ENCODE measurements around the gene DIPK1A. TPM values are rescaled to one million over a fixed set of nuclear protein-coding genes. Genes with fewer than 3 reads are reported as not detected.

The DIPK1A gene
- total RNA-seq, 1 experiment from 2014 or later = 1.2 TPM

- Histone ChIP-seq H3K4me3 (ENCODE audit: low read depth in 2 of 2, low read length in 2 of 2) (no peak overlapping the region), H3K27ac (ENCODE audit: low read length) (no peak overlapping the region), H3K9me3 (ENCODE audit: control insufficient read depth, insufficient read depth, low read depth, low read length) (no peaks in the 10 kb centered on the region), H3K27me3 (ENCODE audit: control insufficient read depth, insufficient read depth, low read length) (peaks cover 3% of the 10 kb centered on the region; the same call in 1 of the 2 replicates), H3K4me1 (ENCODE audit: control insufficient read depth, insufficient read depth, low read length) (no peaks in the 10 kb centered on the region), H3K36me3 (ENCODE audit: control insufficient read depth, insufficient read depth, low read length) (no peaks in the 10 kb centered on the region)
- ATAC-seq (no peak), DNase-seq (ENCODE audit: low read depth, low spot score) (no peak)
- ChIA-PET CTCF (no interaction called here), POLR2A (no interaction called here)
- in situ Hi-C loops (cut with HindIII; ENCODE audit: low pct_unique_long_range_greater_than_20kb, low sequenced_read_pairs) = no loop called here
- intact Hi-C loops (cut with micrococcal nuclease; ENCODE audit: unreplicated experiment) = no loop called here
- TF ChIP-seq TCF7L2 (IDR thresholded peaks at IDR 0.05; ENCODE audit: low read depth, low read length) = no peak
- no peak for TF ChIP-seq SIN3A (IDR thresholded peaks at IDR 0.05; ENCODE audit: borderline replicate concordance, insufficient read depth, low read depth, low read length)
- TF ChIP-seq, protein P1, sequence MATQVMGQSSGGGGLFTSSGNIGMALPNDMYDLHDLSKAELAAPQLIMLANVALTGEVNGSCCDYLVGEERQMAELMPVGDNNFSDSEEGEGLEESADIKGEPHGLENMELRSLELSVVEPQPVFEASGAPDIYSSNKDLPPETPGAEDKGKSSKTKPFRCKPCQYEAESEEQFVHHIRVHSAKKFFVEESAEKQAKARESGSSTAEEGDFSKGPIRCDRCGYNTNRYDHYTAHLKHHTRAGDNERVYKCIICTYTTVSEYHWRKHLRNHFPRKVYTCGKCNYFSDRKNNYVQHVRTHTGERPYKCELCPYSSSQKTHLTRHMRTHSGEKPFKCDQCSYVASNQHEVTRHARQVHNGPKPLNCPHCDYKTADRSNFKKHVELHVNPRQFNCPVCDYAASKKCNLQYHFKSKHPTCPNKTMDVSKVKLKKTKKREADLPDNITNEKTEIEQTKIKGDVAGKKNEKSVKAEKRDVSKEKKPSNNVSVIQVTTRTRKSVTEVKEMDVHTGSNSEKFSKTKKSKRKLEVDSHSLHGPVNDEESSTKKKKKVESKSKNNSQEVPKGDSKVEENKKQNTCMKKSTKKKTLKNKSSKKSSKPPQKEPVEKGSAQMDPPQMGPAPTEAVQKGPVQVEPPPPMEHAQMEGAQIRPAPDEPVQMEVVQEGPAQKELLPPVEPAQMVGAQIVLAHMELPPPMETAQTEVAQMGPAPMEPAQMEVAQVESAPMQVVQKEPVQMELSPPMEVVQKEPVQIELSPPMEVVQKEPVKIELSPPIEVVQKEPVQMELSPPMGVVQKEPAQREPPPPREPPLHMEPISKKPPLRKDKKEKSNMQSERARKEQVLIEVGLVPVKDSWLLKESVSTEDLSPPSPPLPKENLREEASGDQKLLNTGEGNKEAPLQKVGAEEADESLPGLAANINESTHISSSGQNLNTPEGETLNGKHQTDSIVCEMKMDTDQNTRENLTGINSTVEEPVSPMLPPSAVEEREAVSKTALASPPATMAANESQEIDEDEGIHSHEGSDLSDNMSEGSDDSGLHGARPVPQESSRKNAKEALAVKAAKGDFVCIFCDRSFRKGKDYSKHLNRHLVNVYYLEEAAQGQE (IDR thresholded peaks at IDR 0.05; ENCODE audit: insufficient read depth in 1 of 2, low read depth in 2 of 2, low read length in 1 of 2) = no peak
- TF ChIP-seq POLR2AphosphoS5 (IDR thresholded peaks at IDR 0.05; ENCODE audit: low read depth, low read length) = no peak
- TF ChIP-seq, protein P2, sequence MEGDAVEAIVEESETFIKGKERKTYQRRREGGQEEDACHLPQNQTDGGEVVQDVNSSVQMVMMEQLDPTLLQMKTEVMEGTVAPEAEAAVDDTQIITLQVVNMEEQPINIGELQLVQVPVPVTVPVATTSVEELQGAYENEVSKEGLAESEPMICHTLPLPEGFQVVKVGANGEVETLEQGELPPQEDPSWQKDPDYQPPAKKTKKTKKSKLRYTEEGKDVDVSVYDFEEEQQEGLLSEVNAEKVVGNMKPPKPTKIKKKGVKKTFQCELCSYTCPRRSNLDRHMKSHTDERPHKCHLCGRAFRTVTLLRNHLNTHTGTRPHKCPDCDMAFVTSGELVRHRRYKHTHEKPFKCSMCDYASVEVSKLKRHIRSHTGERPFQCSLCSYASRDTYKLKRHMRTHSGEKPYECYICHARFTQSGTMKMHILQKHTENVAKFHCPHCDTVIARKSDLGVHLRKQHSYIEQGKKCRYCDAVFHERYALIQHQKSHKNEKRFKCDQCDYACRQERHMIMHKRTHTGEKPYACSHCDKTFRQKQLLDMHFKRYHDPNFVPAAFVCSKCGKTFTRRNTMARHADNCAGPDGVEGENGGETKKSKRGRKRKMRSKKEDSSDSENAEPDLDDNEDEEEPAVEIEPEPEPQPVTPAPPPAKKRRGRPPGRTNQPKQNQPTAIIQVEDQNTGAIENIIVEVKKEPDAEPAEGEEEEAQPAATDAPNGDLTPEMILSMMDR (IDR thresholded peaks at IDR 0.05) = no peak
- BruUV-seq (replicated peaks) = no TSS peak
These were observed 39.5 kb upstream of the DIPK1A start for GRCh38 chr1:93000751-93001175.

DNA sequence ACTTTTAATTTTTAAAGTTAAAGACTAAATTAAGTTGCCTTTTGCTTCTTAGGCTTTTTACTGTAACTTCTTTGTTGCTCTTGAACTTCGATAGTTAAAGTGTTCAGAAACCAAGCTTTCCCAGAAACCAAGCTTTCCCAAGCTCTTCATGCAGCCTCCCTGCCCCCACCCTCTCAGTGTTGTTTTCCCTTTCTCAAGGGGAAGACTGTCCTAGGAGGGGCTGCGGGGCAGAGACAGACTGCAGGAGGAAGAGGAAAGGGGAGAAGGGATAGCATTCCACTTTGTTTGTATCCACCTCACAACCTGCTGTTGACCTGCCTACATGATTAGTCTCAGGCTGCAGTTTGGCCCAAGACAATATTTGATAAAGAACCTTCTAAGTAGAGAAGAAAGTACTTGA, 39.0 kb upstream of the DIPK1A start:
- BruUV-seq (replicated peaks) = no TSS peak
- Histone ChIP-seq H3K27me3 (ENCODE audit: control insufficient read depth, insufficient read depth, low read length) (peaks cover 3% of the 10 kb centered on the region; the same call in 1 of the 2 replicates), H3K27ac (ENCODE audit: low read length) (no peak overlapping the region), H3K9me3 (ENCODE audit: control insufficient read depth, insufficient read depth, low read depth, low read length) (no peaks in the 10 kb centered on the region), H3K4me3 (ENCODE audit: low read depth in 2 of 2, low read length in 2 of 2) (no peak overlapping the region), H3K36me3 (ENCODE audit: control insufficient read depth, insufficient read depth, low read length) (no peaks in the 10 kb centered on the region), H3K4me1 (ENCODE audit: control insufficient read depth, insufficient read depth, low read length) (no peaks in the 10 kb centered on the region)
- intact Hi-C loops (cut with micrococcal nuclease; ENCODE audit: unreplicated experiment) = no loop called here
- ChIA-PET POLR2A (no interaction called here), CTCF (no interaction called here)
- ATAC-seq (no peak), DNase-seq (ENCODE audit: low read depth, low spot score) (no peak)
- in situ Hi-C loops (cut with HindIII; ENCODE audit: low pct_unique_long_range_greater_than_20kb, low sequenced_read_pairs) = no loop called here
- TF ChIP-seq POLR2AphosphoS5 (IDR thresholded peaks at IDR 0.05; ENCODE audit: low read depth, low read length) = no peak
- TF ChIP-seq, protein P1 (IDR thresholded peaks at IDR 0.05; ENCODE audit: insufficient read depth in 1 of 2, low read depth in 2 of 2, low read length in 1 of 2) = no peak
- TF ChIP-seq, protein P2 (IDR thresholded peaks at IDR 0.05) = no peak
- no peak for TF ChIP-seq SIN3A (IDR thresholded peaks at IDR 0.05; ENCODE audit: borderline replicate concordance, insufficient read depth, low read depth, low read length)

Data from Panc1 (cell line).